HG03095 (cell line): Measurements from ENCODE around the gene ITGBL1.

Source experiments
- ATAC-seq: cut with Tn5 transposase; IDR thresholded peaks from one replicate; pipeline ENCODE4 v1.9.1; 2021; ENCODE audit warnings: moderate library complexity; ENCODE audit not compliant: unreplicated experiment

The ITGBL1 gene

DNA sequence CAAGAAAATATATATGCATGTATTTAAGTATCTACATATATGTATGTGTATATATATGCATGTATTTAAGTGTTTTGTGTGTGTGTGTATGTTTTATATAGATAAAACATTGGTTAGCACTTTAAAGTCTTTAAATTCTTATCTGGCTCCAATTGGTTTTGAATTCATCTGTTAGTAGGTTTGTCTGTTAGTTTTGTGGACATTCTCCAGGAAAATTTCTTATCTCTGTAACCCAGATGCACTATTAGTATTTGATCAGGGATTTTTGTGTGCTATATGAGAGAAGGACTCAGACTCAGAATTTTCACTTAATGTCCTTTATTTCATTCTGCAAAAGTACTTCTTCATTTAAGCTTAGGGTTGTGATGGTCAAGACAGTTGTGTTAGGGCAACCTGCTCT lies 103.1 kb downstream of the ITGBL1 start:
- no peak for ATAC-seq

DNA sequence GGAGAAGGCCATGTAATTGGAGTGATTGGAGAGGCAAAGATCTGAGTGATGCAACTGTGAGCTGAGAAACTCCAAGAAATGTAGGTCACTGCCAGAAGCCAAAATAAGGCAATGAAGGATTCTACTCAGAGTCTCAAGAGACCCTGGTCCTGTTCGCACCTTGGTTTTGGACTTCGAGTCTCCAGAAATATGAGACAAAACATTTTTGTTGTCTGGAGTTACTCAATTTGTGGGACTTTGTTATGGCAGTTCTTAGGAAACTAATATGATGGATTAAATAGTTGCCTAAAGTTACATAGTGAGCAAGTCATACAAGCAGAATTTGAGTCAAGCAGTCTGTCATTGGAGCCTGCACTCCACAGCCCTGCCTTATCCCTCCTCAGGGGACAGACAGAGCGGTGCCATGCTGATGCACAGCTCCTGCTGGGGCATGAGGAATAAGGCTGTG lies 104.2 kb downstream of the ITGBL1 start:
- no peak for ATAC-seq

DNA sequence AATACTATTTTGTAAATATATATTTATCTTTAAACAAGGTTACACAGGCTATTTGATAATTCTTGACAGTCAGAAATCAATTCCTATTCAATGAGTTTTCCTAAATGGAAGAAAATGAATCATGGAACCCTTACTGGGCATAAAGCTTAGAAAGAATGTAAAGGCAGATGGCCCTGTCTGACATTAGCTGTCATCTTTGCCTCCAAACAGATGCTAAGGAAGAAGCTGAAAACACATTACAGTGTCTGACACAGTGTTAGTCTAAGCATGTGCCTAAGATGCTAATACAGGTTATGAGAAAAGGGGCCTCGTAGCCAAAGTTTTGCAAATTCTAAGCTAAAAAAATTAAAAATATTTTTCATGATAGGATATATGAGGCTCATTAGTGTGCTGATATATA lies 112.8 kb downstream of the ITGBL1 start:
- no peak for ATAC-seq

DNA sequence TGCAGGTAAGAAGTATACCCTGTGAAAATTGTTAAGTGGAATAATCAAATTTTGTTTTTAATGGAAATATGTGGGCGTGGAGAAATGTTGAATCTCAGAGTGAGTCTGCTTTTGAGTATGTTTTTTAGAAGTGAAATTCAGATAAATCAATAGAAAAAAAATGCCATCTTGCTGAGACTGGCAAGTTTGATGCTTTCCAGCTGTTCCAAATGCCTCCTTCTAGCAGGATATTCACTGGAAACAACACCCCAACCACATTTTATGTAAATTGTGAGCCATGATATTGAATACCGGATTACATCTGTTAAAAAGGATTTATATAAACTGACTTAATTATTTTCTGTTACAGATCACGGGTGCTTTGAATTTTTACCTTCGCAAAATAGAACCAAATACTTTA lies 115.4 kb downstream of the ITGBL1 start:
- no peak for ATAC-seq

DNA sequence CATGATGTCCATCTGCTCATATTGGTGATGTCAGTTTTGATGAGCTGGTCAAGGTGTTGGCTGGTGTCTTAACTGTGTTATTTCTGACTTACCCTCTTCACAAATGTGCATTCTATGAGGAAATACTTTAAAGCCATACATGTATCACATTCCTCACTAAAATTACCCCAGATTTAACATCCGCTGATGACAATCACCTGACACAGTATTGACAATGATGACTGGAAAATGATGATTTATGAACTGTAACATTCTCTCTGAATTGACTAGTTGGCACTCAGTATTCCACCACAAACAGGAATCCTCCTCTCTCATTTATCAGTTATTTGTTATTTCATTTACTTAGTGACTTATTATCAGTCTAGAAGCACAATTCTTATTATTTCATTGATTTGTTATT lies 117.3 kb downstream of the ITGBL1 start:
- no peak for ATAC-seq

DNA sequence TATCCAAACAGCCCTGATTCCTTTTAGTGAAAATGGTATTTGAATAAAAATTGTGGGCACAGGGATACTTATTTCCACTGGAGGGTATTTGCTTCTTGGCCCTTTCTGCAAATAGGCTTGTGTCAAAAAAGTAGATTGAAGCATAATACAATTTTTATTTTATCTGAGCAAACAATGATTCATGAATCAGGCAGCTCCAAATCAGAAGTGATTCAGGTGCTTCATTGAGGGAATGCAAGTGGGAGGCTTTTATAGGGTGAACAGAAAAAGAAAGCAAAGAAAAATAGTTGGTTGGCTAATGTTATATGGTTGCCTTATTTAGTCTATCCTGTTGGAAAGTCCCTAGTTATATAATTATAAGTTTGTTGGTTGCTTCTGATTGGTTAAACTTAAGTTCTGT lies 117.9 kb downstream of the ITGBL1 start:
- ATAC-seq, result no peak

DNA sequence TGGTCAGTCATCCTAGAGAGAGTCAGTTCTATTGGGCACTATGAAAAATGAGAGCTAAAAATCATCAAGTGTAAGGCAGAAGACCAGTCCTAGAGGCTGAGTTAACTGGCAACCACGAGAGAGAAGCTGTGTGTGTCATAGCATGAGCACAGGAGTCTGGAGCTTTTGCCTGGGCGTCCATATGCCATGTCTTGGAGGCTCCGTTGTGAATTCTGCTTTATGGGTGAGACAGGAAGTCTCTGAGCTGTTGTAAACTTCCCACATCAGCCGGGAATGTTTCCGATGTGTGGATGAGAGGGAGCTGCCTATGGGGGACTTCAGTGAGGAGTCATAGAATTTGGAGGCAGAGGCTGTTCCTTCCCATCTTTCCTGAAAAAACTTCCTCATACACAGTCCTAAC lies 120.0 kb downstream of the ITGBL1 start:
- no peak for ATAC-seq

GRCh38 chr13:101575581-101575980 lies 123.1 kb downstream of the ITGBL1 start:
- no peak for ATAC-seq

DNA sequence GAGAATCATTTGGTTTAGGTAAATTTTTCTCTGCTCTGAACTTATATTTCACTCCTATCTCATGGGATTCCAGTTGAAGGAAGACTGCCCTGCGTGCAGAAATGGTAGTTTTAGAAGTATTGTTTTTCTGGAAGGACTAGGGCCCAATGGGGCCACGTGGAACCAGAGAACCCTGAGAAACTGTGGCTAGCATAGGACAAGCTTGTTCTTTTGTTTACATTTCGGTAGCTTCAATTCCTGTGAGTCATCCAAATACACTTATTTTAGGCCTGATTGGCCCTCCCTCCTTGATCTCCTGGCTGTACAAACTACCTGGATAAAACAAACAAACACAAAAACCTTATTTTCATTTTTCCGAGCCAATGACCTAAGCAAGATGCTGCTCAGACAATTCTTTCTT lies 124.0 kb downstream of the ITGBL1 start:
- ATAC-seq, result no peak

- ATAC-seq, result no peak
Measured at GRCh38 chr13:101576977-101577376, 124.5 kb downstream of the ITGBL1 start.

DNA sequence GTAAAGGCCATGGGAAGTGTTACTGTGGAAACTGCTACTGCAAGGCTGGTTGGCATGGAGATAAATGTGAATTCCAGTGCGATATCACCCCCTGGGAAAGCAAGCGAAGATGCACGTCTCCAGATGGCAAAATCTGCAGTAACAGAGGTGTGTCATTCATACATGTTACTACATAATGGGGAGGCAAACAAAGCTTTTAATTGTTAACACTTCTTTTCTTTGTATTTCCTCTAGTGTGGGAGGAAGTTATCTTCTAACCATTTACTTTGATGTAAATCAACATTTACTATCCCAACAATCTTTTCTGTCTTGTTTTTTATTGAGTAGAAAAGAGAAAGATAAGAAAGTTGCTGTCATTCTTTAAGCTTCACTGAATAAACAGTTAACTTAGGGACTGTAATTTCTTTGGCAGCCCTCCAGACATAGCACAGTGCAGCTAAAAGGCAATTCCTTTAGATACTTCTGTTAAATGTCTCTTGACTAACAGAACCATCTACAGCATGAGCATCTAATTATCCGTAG lies 126.9 kb downstream of the ITGBL1 start:
- ATAC-seq, result no peak

- ATAC-seq, result no peak
Measured at GRCh38 chr13:101584331-101584730, 131.9 kb downstream of the ITGBL1 start.

- ATAC-seq, result no peak
Measured at GRCh38 chr13:101590479-101590878, 138.0 kb downstream of the ITGBL1 start.

DNA sequence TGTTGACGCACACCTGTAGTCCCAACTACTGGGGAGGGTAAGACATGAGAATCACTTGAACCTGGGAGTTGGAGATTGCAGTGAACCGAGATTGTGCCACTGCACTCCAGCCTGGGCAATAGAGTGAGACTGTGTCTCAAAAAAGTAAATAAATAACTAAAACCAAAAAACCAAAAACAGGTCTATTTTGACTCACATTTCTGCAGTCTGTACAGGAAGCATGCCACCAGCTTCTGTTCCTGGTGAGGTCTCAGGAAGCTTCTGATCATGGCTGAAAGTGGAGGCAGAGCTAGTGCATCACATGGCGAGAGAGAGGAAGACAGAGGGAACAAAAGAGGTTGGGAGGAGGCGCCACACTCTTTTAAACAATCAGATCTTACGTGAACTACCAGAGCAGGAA lies 142.5 kb downstream of the ITGBL1 start:
- ATAC-seq, result no peak

GRCh38 chr13:101596803-101597202 lies 144.3 kb downstream of the ITGBL1 start:
- no peak for ATAC-seq

DNA sequence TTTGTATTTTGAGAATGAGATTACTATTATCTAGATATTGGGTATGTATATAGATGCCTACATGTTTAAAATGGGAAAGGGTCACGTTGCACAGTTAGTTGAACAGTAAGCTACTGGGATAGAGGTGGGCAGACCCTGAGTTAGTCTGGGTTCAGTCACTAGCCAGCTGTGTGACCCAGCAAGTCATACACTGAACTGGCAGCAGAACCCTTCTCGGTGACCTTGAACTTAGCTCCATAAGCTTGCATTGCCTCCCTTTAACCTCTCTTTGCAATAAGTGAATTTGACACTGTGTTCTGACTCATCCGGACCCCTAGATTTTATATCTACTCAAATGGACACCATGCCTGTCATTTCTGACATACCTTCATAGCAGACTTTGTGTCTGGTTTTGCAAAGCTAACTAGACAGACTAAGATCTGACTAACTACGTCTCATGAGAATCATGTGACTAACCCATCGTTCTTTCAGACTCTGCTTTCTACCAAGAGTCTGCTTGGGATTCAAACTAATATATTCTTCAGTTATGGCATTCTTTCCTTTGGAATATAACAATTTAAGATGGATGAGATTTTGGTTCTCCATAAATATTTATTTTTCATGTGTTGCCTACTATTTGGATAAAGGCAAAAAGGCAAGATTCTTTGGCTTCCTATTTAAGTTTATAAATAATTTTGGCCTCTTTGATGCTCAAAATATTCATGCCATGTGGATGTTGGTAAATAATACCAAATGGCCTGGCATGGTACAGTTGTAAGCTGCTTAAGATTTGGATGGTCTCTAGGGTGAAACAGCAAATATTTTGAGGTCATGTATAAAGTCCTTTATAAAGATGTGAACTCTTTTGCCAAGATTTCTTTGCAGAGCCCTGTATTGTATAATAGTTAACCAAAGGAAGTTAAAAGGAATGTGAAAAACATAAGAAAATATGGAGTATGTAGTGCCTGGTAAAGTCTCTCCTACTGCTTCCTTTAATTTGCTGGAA lies 159.3 kb downstream of the ITGBL1 start:
- no peak for ATAC-seq

DNA sequence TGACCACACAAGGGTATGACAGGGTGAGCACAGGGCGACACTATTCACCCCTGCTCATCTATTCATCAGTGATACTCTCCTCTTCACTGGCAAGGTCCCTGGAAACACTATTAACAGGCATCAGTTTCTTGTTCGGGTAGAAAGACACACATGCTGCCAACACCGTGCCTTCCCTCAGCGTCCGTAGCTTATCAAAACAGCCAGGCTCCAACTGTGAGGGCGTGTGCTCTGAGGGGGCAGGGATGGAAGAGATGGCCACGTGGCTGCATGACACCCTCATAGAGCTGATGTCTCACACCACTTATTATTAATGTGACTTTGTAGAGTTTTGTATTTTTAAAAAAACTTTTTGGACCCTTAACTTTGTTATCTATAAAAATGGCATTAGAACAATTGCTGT lies 160.3 kb downstream of the ITGBL1 start:
- ATAC-seq, result no peak

GRCh38 chr13:101614491-101614890 lies 162.0 kb downstream of the ITGBL1 start:
- ATAC-seq, result no peak

DNA sequence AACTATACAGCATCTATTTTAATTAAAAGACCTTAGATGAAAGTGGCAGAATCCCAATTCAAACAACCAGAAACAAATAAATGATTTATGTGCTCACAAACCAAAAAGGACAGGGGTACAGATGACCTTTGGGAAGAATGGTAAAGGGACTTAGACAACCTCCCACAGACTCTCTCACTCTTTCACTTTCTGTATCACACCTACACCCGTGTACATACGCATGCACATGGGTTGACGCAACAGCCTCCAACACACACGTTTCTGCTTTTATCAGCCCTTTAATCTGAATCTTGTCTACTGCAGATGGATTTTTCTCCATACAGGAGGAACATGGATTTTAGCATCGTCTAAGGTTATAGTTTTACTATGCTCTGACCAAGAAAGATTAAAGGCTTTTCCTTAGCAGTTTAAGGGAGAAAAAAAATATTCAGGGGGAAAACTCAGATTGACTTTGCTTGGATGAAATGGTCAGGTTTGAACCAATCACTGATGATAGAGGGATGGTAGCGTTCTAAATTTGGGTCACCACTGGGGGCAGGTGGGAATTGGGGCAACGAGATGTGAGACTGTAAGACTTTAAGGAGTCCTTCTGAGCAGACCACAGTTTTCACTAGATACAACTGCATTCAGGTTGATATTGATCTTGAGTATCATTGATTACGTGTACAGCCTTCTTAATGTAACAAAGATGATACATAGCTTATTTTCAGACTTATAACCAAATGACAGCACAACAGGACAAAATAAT lies 166.1 kb downstream of the ITGBL1 start:
- no peak for ATAC-seq

GRCh38 chr13:101621099-101621498 lies 168.6 kb downstream of the ITGBL1 start:
- ATAC-seq, result no peak

DNA sequence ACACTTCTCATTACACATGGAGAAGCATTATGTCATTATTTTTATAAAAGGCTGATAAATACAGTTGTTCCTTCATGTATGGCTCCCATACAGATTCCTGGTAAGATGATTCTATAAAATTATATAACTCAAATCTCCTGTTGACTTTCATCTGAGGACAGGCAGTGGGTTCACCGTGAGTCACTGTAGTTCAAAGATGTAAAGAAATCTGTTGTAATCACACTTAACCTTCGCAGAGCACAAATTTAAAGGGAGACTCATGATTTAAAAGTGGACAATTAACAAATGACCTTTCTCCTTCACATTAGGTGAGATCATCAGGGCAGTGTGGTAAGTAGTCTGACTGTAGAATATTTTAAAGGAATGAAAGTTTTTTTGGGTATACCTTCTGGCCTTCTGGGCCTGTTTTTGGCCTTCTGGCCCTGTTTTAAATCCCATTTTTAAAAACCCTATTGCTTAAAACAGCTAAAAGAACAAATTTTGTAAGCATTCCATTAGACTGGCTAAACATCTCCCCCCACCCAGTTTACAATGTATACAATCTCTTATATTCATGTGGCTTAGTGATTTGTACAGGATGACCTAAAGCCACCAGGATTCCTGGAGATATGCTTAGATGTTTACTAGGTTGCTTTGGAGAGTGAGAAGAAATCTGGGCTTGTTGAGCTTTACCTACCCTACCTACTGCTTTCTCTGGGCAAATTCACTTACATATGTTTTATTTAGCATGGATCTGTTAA lies 171.2 kb downstream of the ITGBL1 start:
- ATAC-seq, result no peak
